SK-N-MC (cell line): ENCODE results near the gene ANKRD42.

Experiments used
- DNase-seq: peaks from one replicate; pipeline ENCODE4 v3.0.0-alpha.2; 2011; ENCODE audit warnings: low read depth, low spot score
- H3K27ac ChIP-seq: fragments of 200-600 bp; sonication (generic); 2 replicates; pipeline ENCODE4 v1.5.1; 2016; ENCODE audit warnings: mixed run types
- H3K36me3 ChIP-seq: fragments of 200-600 bp; sonication (generic); 2 replicates; pipeline ENCODE4 v1.6.1; 2017; ENCODE audit warnings: antibody characterized with exemption, low read length, mixed read lengths; ENCODE audit not compliant: insufficient read depth
- H3K4me3 ChIP-seq: fragments of 200-600 bp; sonication (generic); 2 replicates; pipeline ENCODE4 v1.5.1; 2016
- H3K9ac ChIP-seq: fragments of 200-600 bp; sonication (generic); 2 replicates; pipeline ENCODE4 v1.8.0; 2017; ENCODE audit warnings: mixed run types, mixed read lengths; ENCODE audit not compliant: insufficient read length
- H3K9me3 ChIP-seq: fragments of 200-600 bp; sonication (generic); 2 replicates; pipeline ENCODE4 v1.6.1; 2017; ENCODE audit warnings: low read depth, mild to moderate bottlenecking, antibody characterized with exemption, low read length, moderate library complexity, mixed read lengths
- EZH2 ChIP-seq: fragments of 200-600 bp; sonication (generic); IDR thresholded peaks from one replicate; pipeline ENCODE4 v1.6.1; 2017; ENCODE audit warnings: antibody characterized with exemption
- FOXP2 ChIP-seq: optimal IDR thresholded peaks from 2 replicates; pipeline ENCODE3; 2011; ENCODE audit warnings: mild to moderate bottlenecking, moderate library complexity; ENCODE audit not compliant: insufficient read depth; ENCODE audit errors: extremely low read length, control extremely low read depth
- POLR2AphosphoS5 ChIP-seq: IDR thresholded peaks from 2 replicates; pipeline ENCODE4 v1.6.1; 2012; ENCODE audit warnings: mild to moderate bottlenecking, low read depth, low read length, borderline replicate concordance

ANKRD42 gene

GRCh38 chr11:83157594-83158356 is 35.7 kb upstream of the ANKRD42 start:
- Histone ChIP-seq H3K27ac (peak overlapping the region; percentile 96), H3K9ac (peak overlapping the region; percentile 99), H3K4me3 (peak overlapping the region; percentile 99), H3K9me3 (no peaks in the 10 kb centered on the region), H3K36me3 (peaks cover 42% of the 10 kb centered on the region)
- DNase-seq, result no peak
- TF ChIP-seq EZH2 (no peak), FOXP2 (no peak), POLR2AphosphoS5 (peak; percentile 45)

DNA sequence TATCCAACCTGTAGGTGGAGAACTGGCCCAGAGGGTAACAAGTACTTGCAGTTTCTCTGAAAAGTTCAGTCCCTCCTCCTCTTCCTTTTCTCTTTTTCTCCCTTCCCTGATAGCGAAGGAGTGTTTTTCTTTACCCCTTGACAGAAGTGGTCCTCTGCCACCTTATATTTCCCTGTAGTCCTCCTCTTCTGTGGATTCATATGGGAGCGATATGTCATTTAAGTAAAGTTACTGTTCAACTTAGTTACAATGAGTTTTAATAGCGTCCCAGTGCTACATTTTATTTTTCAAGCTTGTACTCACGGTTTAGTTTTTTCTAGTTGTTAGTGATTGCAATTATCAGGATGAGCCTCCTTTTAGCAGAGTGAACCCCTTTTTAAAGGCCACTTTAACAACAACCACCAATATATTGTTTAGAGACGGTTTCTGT is 35.1 kb upstream of the ANKRD42 start:
- H3K36me3 ChIP-seq, result peaks cover 47% of the 10 kb centered on the region
- no peak for DNase-seq
- H3K9ac ChIP-seq, result peak overlapping the region; percentile 99
- no peak for TF ChIP-seq POLR2AphosphoS5
- no peak for TF ChIP-seq EZH2
- no peak for TF ChIP-seq FOXP2
- peak overlapping the region; percentile 99 for H3K4me3 ChIP-seq
- no peaks in the 10 kb centered on the region for H3K9me3 ChIP-seq
- H3K27ac ChIP-seq, result peak overlapping the region; percentile 71

GRCh38 chr11:83158965-83159901 is 34.3 kb upstream of the ANKRD42 start:
- Histone ChIP-seq H3K9me3 (no peaks in the 10 kb centered on the region), H3K27ac (peak overlapping the region; percentile 34; the same call in 1 of the 2 replicates), H3K4me3 (peak overlapping the region; percentile 99), H3K36me3 (peaks cover 55% of the 10 kb centered on the region), H3K9ac (peak overlapping the region; percentile 99)
- TF ChIP-seq EZH2, result no peak
- no peak for TF ChIP-seq FOXP2
- TF ChIP-seq POLR2AphosphoS5, result no peak; the same call in 1 of the 2 replicates
- DNase-seq, result no peak

DNA sequence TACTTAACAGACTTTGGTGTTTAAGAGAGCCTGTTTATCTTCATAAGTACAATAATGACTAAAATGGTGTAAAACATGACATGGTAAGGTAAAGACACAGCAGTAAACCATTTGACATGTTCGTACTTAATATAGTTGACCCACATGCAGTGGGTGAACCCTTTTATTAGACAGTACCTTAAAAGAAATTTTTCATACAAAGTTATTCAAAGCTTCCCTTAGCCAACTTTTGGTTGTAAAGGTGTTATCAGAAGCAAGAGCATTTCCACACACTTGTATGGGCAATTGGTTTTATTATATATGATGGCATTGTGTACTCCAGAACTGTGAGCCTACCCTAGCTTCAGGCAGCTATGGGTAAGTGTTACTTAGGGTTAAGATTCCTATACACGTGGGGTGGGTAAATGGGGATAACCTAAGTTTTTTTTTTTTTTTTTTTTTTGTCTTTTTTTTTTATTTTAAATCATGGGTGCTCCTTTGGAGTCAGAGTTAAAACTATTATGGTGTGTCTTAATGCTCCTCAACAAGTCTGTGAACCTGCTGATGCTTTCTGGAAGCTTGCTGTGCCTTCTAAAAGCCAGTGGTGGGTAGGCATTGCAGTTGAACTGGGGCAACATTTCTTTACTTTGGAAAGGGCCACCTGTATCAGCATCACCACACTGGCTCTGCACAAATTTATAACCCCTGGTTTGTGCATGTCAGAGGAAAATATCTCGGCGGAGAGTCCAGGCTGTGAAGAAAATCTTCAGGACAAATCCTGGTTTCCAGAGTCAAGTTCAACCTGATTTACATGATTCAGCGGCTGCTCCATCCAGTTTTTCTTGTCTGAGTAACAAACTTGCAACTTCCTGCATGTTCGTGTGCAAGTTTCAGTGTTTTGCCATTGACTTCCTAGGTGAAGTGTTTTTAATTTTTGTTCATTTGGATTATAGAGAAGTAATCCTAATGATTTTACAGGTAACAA is 33.3 kb upstream of the ANKRD42 start:
- DNase-seq, result no peak
- peak; percentile 44; the same call in 1 of the 2 replicates for TF ChIP-seq POLR2AphosphoS5
- TF ChIP-seq FOXP2, result no peak
- no peak for TF ChIP-seq EZH2
- H3K27ac ChIP-seq, result peak overlapping the region; percentile 34
- no peaks in the 10 kb centered on the region for H3K9me3 ChIP-seq
- H3K4me3 ChIP-seq, result peak overlapping the region; percentile 99
- H3K36me3 ChIP-seq, result peaks cover 63% of the 10 kb centered on the region
- H3K9ac ChIP-seq, result peak overlapping the region; percentile 99

GRCh38 chr11:83161610-83162199 is 31.8 kb upstream of the ANKRD42 start:
- no peak for TF ChIP-seq POLR2AphosphoS5
- no peak for TF ChIP-seq EZH2
- no peak for TF ChIP-seq FOXP2
- H3K4me3 ChIP-seq, result peak overlapping the region; percentile 99
- H3K9ac ChIP-seq, result peak overlapping the region; percentile 2
- no peak for DNase-seq
- peak overlapping the region; percentile 10; the same call in 1 of the 2 replicates for H3K27ac ChIP-seq
- no peaks in the 10 kb centered on the region for H3K9me3 ChIP-seq
- H3K36me3 ChIP-seq, result peaks cover 78% of the 10 kb centered on the region

- Histone ChIP-seq H3K9me3 (no peaks in the 10 kb centered on the region), H3K4me3 (0 out of 2 replicates have a peak overlapping the region, but pooled peaks have one; percentile 0), H3K36me3 (peaks cover 84% of the 10 kb centered on the region), H3K9ac (no peak overlapping the region), H3K27ac (no peak overlapping the region; the same call in 1 of the 2 replicates)
- DNase-seq, result no peak
- no peak for TF ChIP-seq FOXP2
Measured at GRCh38 chr11:83162377-83162776, 31.1 kb upstream of the ANKRD42 start.

DNA sequence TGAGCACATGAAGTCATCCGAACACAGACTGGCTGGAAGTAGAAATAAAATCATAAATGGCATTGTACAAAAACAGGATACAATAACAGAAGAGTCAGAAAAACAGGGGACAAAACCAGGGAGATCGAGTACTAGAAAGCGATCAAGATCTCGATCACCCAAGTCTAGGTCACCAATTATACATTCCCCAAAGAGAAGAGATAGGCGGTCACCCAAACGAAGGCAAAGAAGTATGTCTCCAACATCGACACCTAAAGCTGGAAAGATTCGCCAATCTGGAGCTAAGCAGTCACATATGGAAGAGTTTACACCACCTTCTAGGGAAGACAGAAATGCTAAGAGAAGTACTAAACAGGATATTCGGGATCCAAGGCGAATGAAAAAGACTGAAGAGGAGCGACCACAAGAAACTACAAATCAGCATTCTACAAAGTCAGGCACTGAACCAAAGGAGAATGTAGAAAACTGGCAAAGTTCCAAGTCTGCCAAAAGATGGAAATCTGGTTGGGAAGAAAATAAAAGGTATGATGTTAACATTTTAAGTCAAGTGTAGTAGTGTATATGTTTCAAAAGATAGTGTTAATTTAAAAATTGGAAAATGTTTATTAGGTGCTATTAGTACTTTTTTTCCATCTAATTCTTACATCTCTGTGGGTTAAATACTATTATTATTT is 27.2 kb upstream of the ANKRD42 start:
- Histone ChIP-seq H3K27ac (peak overlapping the region; percentile 27), H3K9ac (no peak overlapping the region), H3K4me3 (no peak overlapping the region), H3K36me3 (peaks cover 94% of the 10 kb centered on the region), H3K9me3 (no peaks in the 10 kb centered on the region)
- peak; percentile 22; the same call in 1 of the 2 replicates for TF ChIP-seq POLR2AphosphoS5
- TF ChIP-seq FOXP2, result no peak
- no peak for DNase-seq
